ENCODE results near the gene RNF38. TPM values are rescaled to one million over a fixed set of nuclear protein-coding genes. Genes with fewer than 3 reads are reported as not detected.
"Not testable (repeated sequence)": the region's sequence is repeated elsewhere in the genome, so short reads cannot be mapped to it uniquely, and the experiment has no call there.

Gene RNF38
- polyA plus RNA-seq, 1 donor, result 25.3 TPM

GRCh38 chr9:36336131-36336907, 63.8 kb downstream of the RNF38 start:
- no peak for DNase-seq (ENCODE audit: low read depth)

- DNase-seq (ENCODE audit: low read depth), result no peak
Measured at GRCh38 chr9:36332006-36332405, 68.1 kb downstream of the RNF38 start.

- peak; percentile 65 for DNase-seq (ENCODE audit: low read depth)
Measured at GRCh38 chr9:36328798-36329411, 71.2 kb downstream of the RNF38 start.

GRCh38 chr9:36325081-36325828, 74.8 kb downstream of the RNF38 start:
- DNase-seq (ENCODE audit: low read depth), result no peak

- DNase-seq (ENCODE audit: low read depth), result no peak
Measured at GRCh38 chr9:36323926-36324325, 76.1 kb downstream of the RNF38 start.

- DNase-seq (ENCODE audit: low read depth), result no peak
Measured at GRCh38 chr9:36322462-36322861, 77.6 kb downstream of the RNF38 start.

- DNase-seq (ENCODE audit: low read depth), result not testable (repeated sequence)
Measured at GRCh38 chr9:36321903-36322302, 78.2 kb downstream of the RNF38 start.

- no peak for DNase-seq (ENCODE audit: low read depth)
Measured at GRCh38 chr9:36320466-36320865, 79.6 kb downstream of the RNF38 start.

- DNase-seq (ENCODE audit: low read depth), result no peak
Measured at GRCh38 chr9:36319806-36320205, 80.3 kb downstream of the RNF38 start.

- no peak for DNase-seq (ENCODE audit: low read depth)
Measured at GRCh38 chr9:36319183-36319582, 80.9 kb downstream of the RNF38 start.

- no peak for DNase-seq (ENCODE audit: low read depth)
Measured at GRCh38 chr9:36318212-36318802, 81.8 kb downstream of the RNF38 start.

- DNase-seq (ENCODE audit: low read depth), result no peak
Measured at GRCh38 chr9:36317766-36318165, 82.3 kb downstream of the RNF38 start.

- no peak for DNase-seq (ENCODE audit: low read depth)
Measured at GRCh38 chr9:36316611-36317317, 83.3 kb downstream of the RNF38 start.

- DNase-seq (ENCODE audit: low read depth), result no peak
Measured at GRCh38 chr9:36316049-36316448, 84.0 kb downstream of the RNF38 start.

GRCh38 chr9:36315283-36315682, 84.8 kb downstream of the RNF38 start:
- no peak for DNase-seq (ENCODE audit: low read depth)

GRCh38 chr9:36314740-36315139, 85.3 kb downstream of the RNF38 start:
- no peak for DNase-seq (ENCODE audit: low read depth)

GRCh38 chr9:36306471-36307306, 93.4 kb downstream of the RNF38 start:
- no peak for DNase-seq (ENCODE audit: low read depth)

GRCh38 chr9:36304366-36304765, 95.7 kb downstream of the RNF38 start:
- DNase-seq (ENCODE audit: low read depth), result not testable (repeated sequence)

GRCh38 chr9:36301227-36301626, 98.8 kb downstream of the RNF38 start:
- DNase-seq (ENCODE audit: low read depth), result no peak

- DNase-seq (ENCODE audit: low read depth), result no peak
Measured at GRCh38 chr9:36298566-36298965, 101.5 kb downstream of the RNF38 start.

GRCh38 chr9:36297798-36298197, 102.3 kb downstream of the RNF38 start:
- no peak for DNase-seq (ENCODE audit: low read depth)

Measured in forelimb muscle (tissue), 1 donor.